Measurements from ENCODE around the gene HDAC9. TPM values are rescaled to one million over a fixed set of nuclear protein-coding genes. Genes with fewer than 3 reads are reported as not detected.

The HDAC9 gene
- polyA plus RNA-seq, 3 donors, result 41.7 to 51.2 (median 44.2) TPM

- Histone ChIP-seq H3K27ac (ENCODE audit: low read depth in 1 of 2, low read length in 2 of 2) (no peak overlapping the region), H3K9ac (ENCODE audit: insufficient read depth, low read length, poor library complexity, severe bottlenecking) (no peak overlapping the region), H3K9me3 (replicated peaks in 1 of 2; ENCODE audit: control insufficient read depth in 1 of 2, insufficient read depth in 1 of 2, low read length in 2 of 2) (no peaks in the 10 kb centered on the region), H3K79me2 (ENCODE audit: insufficient read depth, low read length) (no peaks in the 10 kb centered on the region), H3K36me3 (replicated peaks in 1 of 2; ENCODE audit: control insufficient read depth in 1 of 2, insufficient read depth in 2 of 2, low read length in 2 of 2) (no peaks in the 10 kb centered on the region), H3K27me3 (ENCODE audit: control insufficient read depth in 2 of 2, insufficient read depth in 2 of 2, low read length in 2 of 2) (no peaks in the 10 kb centered on the region), H2AFZ (ENCODE audit: insufficient read depth, low read depth, low read length, poor library complexity, severe bottlenecking) (no peak overlapping the region), H3K4me1 (ENCODE audit: control insufficient read depth in 1 of 2, insufficient read depth in 2 of 2, low read length in 2 of 2) (no peaks in the 10 kb centered on the region), H3K4me2 (replicated peaks; ENCODE audit: extremely low read depth, low read length, poor library complexity, severe bottlenecking) (no peak overlapping the region), H4K20me1 (ENCODE audit: insufficient read depth, low read length) (no peaks in the 10 kb centered on the region), H3K4me3 (replicated peaks in 1 of 3; ENCODE audit: low read depth in 2 of 3, low read length in 3 of 3) (no peak overlapping the region)
- Mint-ChIP-seq H3K4me1 (no peaks in the 10 kb centered on the region), H3K4me3 (no peak overlapping the region), H3K9me3 (peaks cover 0 to 5% (median 0%) of the 10 kb centered on the region in 7 donors), H3K27ac (no peak overlapping the region), H3K36me3 (no peaks in the 10 kb centered on the region), H3K27me3 (ENCODE audit: low read depth in 3 of 3) (peaks cover 0 to 2% (median 0%) of the 10 kb centered on the region in 3 donors)
- TF ChIP-seq CTCF (IDR thresholded peaks at IDR 0.05), result no peak
- no peak for DNase-seq
- intact Hi-C loops (cut with micrococcal nuclease), result no loop called here
- WGBS (ENCODE audit: insufficient coverage), result 92% methylated on average over 2 of the region's 3 CpGs
Observed at GRCh38 chr7:18858232-18858631, 362.7 kb downstream of the HDAC9 start.

- Histone ChIP-seq H3K4me3 (replicated peaks in 1 of 3; ENCODE audit: low read depth in 2 of 3, low read length in 3 of 3) (no peak overlapping the region), H3K79me2 (ENCODE audit: insufficient read depth, low read length) (no peaks in the 10 kb centered on the region), H3K9ac (ENCODE audit: insufficient read depth, low read length, poor library complexity, severe bottlenecking) (no peak overlapping the region), H3K4me1 (ENCODE audit: control insufficient read depth in 1 of 2, insufficient read depth in 2 of 2, low read length in 2 of 2) (no peaks in the 10 kb centered on the region), H3K36me3 (replicated peaks in 1 of 2; ENCODE audit: control insufficient read depth in 1 of 2, insufficient read depth in 2 of 2, low read length in 2 of 2) (no peaks in the 10 kb centered on the region), H3K27ac (ENCODE audit: low read depth in 1 of 2, low read length in 2 of 2) (no peak overlapping the region), H4K20me1 (ENCODE audit: insufficient read depth, low read length) (no peaks in the 10 kb centered on the region), H3K27me3 (ENCODE audit: control insufficient read depth in 2 of 2, insufficient read depth in 2 of 2, low read length in 2 of 2) (no peaks in the 10 kb centered on the region), H3K4me2 (replicated peaks; ENCODE audit: extremely low read depth, low read length, poor library complexity, severe bottlenecking) (no peak overlapping the region), H3K9me3 (replicated peaks in 1 of 2; ENCODE audit: control insufficient read depth in 1 of 2, insufficient read depth in 1 of 2, low read length in 2 of 2) (no peaks in the 10 kb centered on the region), H2AFZ (ENCODE audit: insufficient read depth, low read depth, low read length, poor library complexity, severe bottlenecking) (no peak overlapping the region)
- intact Hi-C loops (cut with micrococcal nuclease), result no loop called here
- no peak overlapping the region for H3K27ac Mint-ChIP-seq
- WGBS (ENCODE audit: insufficient coverage), result no CpG with 5 or more reads among the region's 1 CpG
- no peak overlapping the region for H3K4me3 Mint-ChIP-seq
- DNase-seq, result no peak
- peaks cover 0 to 2% (median 0%) of the 10 kb centered on the region in 3 donors for H3K27me3 Mint-ChIP-seq (ENCODE audit: low read depth in 3 of 3)
- no peaks in the 10 kb centered on the region for H3K4me1 Mint-ChIP-seq
- no peak for TF ChIP-seq CTCF (IDR thresholded peaks at IDR 0.05)
- no peaks in the 10 kb centered on the region for H3K36me3 Mint-ChIP-seq
- peaks cover 0 to 5% (median 2%) of the 10 kb centered on the region in 7 donors for H3K9me3 Mint-ChIP-seq
Observed at GRCh38 chr7:18859318-18859717, 363.8 kb downstream of the HDAC9 start.
